GM19397 (cell line): ENCODE results near the gene PPM1F.

Source experiments
- ATAC-seq: cut with Tn5 transposase; IDR thresholded peaks from one replicate; pipeline ENCODE4 v1.9.1; 2021; ENCODE audit warnings: mild to moderate bottlenecking, moderate library complexity; ENCODE audit not compliant: unreplicated experiment

PPM1F gene

GRCh38 chr22:21952586-21953571, at the start of gene PPM1F:
TSS of gene PPM1F (minus strand) at chr22:21952848. CDS start at chr22:21946048, 6,800 bp downstream.
- peak; percentile 71 for ATAC-seq

DNA sequence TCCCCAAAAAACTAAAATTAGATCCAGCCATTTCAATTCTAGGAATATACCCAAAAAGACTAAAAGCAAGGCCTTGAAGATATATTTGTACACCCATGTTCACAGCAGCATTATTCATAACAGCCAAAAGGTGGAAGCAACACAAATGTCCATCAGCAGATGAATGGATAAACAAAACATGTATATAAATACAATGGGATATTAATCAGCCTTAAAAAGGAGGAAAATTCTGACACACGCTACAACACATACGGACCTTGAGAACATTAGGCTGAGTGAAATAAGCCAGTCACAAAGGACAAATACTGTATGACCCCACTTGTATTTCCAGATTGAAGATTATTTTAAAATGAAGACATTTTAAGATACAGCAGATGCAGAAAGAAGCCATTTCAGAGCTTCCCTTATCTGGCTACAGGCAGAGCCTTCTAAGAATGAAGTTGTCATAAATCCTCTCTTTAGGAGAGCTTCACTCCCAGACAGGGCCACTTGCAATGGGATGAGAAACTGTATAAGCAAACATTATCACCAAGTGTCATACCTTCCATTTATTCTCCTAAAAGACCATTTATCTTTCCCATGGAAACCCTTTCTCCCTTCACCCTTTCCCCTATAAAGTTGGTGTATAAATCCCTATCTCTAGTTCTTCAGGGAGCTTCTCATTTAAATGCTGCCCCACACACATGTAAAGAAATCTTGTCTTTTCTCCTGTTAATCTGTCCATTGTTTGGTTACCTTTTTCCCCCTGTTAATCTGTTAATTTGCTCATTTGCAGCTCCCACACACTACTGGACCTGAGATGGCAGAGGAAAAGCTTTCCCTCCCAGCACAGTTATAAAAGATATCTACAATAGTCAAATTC, 49.2 kb upstream of the PPM1F start:
- ATAC-seq: no peak

GRCh38 chr22:21998595-21999247, 46.1 kb upstream of the PPM1F start:
- no peak for ATAC-seq

- no peak for ATAC-seq
Measured at GRCh38 chr22:21996175-21996720, 43.6 kb upstream of the PPM1F start.

DNA sequence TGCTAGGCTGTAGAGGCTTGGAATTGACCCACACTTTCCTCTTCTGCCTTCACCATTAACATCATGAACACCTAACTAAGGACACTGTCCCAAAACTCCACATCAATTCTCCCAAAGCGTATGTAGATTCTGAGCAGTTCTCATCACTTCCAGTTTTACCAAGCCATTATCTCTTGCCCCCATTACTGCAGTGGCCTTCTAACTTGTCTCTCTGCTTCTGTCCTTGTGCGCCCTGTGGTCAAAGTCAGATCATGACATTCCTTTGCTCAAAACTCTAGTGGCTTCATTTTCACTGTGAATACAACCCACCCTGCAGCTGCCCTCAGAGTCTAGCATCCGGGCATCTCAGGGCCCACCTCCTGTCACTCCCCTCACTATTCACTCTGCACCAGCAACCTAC, 43.0 kb upstream of the PPM1F start:
- no peak for ATAC-seq

DNA sequence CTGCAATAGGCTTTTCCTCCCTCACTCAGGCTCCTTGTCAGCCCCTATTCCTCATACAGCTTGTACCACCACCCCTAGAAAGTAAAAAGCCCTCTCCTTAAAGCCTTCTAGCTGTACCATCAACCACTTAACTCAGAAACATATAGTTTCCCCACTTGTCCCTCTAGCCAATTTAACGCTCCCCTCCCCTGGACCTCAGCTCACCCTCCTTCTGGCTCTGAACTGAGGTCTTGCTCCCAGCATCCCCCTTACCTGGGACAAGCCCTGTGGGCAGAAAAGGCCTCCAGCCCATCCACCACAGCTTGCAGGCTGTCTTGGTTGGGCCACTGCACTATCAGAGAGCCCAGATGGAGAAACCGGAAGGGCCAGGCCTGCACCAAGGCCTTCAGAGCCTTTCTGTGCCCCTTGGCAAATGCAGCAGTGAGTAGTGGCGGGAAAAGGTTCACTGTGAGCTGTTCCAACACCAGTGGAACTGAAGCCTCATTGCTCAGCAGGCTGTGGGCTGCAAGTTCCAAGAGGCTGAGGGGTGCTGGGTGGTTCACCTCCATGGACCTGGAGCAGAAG, 42.3 kb upstream of the PPM1F start:
- ATAC-seq: no peak

- no peak for ATAC-seq
Measured at GRCh38 chr22:21992593-21993237, 40.1 kb upstream of the PPM1F start.

- no peak for ATAC-seq
Measured at GRCh38 chr22:21991774-21992173, 39.1 kb upstream of the PPM1F start.

GRCh38 chr22:21991304-21991596, 38.6 kb upstream of the PPM1F start:
- no peak for ATAC-seq

DNA sequence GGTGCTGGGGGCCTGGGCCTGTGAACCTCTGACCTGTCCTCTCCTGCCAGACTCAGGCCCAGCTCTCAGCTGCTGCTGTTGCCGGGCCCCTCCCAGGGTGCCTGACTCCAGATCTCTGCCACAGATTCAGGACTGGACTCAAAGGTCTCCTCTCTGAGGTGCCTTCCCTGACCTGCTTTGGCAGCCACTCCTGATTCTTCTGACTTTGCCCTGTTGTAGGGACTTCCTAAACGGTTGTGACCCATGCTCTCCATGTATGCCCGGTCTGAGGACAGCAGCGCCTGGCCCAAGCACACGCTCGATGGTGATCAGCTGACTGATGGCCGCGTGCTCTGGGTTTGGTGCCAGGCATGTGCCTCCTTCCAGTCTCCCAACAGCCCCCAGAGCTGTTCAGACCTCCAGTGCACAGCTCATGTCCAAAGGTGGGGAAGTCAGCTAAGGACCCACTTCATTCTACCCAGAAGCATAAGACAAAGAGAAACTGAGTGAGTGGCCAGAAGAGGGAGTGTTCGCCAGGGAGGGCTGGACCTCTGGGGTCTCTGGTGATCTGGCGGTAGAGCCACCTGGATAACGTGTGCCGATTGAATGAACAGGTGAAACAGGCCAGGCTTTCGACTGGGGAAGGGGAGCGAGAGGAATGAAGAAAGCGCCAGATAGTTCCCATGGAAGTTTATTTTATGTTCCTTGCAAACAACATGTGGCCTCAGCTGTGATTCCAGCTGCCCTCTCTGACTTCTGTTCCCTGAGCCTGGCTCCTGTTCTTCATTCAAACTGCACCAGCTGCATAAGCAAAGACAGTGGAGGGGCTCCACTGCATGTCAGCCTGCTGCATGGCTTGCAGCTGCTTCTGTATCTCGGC, 38.0 kb upstream of the PPM1F start:
- no peak for ATAC-seq

GRCh38 chr22:21989049-21989448, 36.4 kb upstream of the PPM1F start:
- no peak for ATAC-seq

- ATAC-seq: no peak
Measured at GRCh38 chr22:21985214-21985613, 32.6 kb upstream of the PPM1F start.

DNA sequence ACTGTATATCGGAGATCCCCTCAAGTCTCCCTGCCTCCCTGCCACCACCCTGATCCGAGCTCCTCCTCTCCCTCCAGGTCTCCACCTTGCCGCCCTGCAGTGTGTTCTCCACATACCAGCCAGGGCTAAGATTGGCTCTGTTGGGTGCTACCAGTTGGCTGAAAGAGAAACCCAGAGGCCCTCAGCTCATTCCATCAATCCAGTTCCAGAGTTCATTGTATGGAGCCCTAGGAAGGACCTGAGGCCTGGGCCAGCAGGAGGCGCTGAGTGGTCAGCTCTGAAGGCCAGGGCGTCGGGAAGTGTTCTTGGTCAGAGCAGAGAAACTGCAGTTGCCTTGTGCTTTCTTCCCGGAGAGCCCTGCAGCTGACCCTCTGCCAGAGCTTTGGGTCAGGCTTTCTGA, 32.1 kb upstream of the PPM1F start:
- ATAC-seq: no peak

GRCh38 chr22:21982338-21982965, 29.8 kb upstream of the PPM1F start, which contains the start of gene TOP3B:
TSS of gene TOP3B (minus strand) at chr22:21982787. CDS start at chr22:21975709, 7,078 bp downstream.
- peak; percentile 66 for ATAC-seq

GRCh38 chr22:21981874-21982273, 29.2 kb upstream of the PPM1F start:
- ATAC-seq: no peak

GRCh38 chr22:21980547-21980946, 27.9 kb upstream of the PPM1F start:
- ATAC-seq: no peak

DNA sequence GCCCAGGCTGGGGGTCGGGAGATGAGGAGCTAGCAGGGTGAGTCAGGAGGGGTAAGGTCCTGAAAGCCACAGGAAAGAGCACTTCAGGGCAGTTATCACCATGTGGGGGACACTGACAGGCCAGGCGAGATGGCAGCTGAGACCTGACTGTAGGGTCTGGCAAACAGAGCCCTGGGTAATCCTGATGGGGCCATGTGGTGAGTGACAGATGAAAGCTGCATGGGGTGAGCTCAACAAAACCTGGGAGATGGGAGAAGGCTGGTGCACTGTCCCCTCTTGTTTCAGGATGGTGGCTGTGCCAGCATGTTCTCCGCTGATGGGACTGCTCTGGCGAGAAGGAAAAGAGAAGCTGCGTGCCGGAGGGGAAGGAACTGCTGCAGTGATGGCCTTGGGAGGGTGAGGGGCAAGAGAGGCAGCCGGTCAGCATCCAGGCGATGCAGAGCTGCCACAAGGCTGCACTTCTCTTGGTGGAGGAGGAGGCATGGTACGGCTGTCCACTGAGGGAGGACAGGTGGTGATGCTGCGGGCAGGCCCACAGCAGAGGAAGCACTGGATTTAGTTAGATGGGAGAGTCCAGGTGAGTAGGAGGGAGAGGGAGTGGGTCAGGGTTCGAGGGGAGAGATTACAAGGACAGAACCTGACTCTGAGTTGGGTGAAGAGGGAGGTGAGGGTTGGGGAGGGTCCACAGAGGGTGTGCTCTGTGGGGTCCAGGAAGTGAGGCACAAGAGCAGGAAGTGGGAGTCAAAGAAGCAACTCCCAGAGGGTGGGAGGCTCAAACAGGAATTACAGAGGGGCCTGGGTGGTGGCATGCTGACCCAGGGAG, 26.1 kb upstream of the PPM1F start:
- ATAC-seq: no peak

DNA sequence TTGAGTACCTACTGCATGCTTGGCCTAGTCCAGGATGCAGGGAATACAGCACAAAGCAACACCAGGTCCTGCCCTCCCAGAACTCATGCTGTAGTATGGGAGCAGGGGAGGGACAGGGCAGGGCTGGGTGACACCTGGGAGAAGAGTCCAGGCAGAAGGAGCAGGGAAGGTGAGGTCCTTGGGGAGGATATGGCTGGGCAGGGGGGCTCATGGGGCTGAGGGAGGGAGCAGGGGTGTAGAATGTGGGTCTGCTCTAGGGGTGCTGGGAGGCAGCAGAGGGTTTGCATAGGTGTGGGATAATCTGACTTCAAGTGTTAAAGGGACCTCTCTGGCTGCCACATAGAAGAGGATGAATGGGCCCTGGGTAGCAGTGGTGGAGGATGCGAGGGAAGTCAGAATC, 25.2 kb upstream of the PPM1F start:
- ATAC-seq: no peak
